Activated CD8-positive, alpha-beta memory T cell treated with anti-CD3 and anti-CD28 coated beads, Interleukin-2, amount 50 U/mL, for 4 hours (primary cell): ENCODE data around the gene PGA5.

Source experiments
- DNase-seq: peaks from one replicate; pipeline ENCODE4 v3.0.0-alpha.2; 2020

Gene PGA5

DNA sequence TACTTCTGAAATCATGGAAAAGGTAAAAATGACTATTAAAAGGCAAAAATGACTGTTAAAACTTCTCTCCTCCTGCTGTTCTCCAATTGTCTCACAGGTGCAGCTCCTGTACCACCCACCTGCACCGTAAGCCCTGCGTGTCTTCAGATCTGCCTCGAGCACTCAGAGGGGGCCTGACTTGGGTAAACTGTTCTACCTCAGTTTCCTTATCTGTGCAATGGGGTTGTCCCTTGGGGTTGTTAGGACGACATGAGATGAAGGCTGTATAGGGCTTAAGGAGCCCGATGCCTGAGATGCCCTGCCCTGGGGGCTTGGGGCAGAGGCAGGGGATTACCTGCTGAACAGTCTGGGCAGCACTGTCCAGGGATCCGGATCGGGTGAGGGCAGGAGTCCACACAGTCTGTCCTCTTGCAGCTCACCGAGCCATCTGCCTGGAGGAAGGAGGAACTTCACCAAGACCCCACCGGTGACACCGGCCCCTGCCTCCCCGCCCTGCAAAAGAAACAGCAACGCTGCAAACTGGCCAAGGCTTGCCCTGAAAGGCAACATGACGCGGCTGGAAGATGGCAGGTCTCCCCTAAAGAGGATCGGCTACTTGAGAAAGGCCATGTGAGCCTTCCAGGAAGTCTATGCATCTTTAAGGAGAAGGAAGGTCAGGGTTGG lies 27.7 kb downstream of the PGA5 start:
- no peak for DNase-seq

DNA sequence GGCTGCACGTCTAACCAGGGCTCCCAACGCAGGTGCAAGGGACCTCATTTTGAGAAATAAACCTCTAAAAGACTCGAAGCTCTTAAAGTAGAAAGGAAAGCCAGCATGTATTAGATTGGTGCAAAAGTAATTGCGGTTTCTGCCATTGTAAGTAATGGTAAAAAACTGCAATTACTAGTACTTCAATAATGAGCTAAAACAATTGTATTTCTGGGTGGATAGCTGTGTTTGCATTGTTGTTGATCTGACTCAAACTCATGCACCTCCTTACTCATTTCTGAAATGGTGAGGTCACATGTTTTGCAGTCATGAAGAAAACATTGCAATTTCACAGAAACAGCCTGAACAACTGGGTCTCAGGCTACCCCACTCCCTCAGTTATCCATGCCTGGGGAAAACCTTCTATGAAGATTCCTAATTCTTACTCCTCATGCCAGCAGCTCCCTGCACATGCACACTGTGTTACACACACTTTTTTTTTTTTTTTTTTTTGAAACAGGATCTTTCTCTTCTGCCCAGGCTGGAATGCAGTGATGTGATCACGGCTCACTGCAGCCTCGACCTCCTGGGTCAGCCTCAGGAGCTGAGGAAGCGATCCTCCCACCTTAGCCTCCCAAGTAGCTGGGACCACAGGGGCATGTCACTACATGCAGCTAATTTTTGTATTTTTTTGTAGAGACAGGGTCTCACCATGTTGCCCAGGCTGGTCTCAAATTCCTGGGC lies 29.5 kb downstream of the PGA5 start:
- no peak for DNase-seq

DNA sequence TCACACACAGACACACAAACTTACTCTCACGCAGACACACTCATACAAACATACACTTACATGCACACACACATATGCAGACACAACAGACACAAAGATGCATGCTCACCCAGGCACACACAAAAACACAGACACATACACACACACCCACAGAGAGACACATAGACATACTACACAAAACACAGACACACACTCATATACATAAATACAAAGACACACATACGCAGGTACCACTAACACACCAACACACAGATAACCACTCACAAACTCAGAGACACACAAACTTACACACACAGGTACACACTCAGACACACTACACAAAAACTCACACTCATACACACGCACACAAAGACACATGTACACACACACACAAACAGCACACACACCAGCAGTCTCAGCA lies 31.8 kb downstream of the PGA5 start:
- no peak for DNase-seq

DNA sequence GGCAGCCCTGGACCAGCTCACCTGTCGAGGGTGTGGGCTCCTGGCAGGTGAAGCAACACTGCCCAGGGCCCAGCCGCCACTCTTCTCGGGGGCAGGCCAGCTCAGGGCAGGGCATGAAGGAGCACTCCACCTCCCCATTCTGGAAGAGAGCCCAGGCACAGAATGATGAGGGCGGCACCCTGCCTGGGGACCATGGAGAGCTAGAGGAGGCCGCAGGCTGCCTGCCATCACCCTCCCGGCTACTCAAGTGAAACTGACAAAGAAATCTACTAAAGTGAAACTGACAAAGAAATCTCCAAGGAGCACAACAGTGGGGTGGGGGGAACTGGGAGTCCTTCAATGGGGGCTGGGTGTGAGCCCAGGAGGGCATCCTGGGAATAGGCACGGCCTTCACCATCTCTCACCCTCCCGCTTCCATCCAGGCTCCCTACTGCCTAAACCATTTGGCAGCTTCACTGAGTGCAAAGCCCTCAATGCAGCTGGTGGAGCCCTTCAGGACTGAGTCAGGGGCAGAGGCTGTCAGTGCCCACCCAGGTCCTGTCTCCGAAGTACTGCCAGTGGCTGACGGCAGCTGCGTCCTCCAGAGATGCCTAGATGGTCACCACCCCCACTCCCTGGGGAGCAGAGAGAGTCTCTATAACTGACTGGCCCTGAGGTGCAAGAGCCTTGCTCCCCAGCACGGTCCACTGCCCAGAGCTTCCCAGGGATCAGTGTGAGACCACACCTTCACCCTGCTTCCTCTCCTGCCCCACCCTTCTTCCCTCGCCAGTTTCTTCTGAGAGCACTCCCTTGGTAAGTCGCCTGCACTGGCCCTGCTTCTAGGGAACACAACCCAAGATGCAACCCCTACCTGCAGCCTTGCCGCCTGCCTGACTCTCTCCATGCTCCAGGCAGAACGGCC lies 32.5 kb downstream of the PGA5 start:
- no peak for DNase-seq

DNA sequence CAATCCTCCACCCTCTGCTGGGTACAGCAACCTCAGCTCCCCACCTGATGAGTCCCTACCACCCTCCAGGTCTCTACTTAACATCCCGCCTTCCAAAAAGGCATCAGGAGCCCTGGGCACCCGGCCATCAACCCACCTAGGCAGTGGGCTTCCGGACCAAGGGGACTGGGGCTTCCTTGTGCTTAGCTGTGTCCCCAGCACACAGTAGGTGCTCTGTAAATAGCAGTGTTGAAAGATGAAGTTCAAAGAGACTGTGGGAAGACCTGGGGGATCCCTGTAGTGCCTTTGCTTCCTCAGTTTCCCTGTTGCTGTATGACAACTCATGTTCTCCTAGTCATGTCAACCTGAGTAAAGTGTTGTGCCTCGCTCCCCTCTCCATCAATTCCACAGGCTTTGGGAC lies 33.1 kb downstream of the PGA5 start:
- no peak for DNase-seq

DNA sequence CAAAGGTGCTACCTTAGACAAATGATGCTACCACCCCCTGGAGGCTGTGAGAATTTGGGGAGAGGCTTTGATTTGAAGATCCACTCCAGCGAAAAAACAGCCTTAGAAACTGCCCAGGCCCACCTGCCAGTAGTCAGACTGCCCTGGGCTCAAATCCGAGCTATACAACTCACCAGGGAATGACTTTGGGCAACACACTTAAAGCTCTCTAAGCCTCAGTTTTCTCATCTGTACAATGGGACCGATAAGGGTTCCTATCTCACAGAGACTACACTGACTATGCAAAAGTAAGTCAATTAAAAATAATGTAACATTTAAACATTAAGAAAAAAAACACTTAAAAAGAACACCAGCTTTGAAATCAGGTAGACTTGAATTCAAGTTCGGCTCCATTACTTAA lies 34.2 kb downstream of the PGA5 start:
- DNase-seq: no peak

DNA sequence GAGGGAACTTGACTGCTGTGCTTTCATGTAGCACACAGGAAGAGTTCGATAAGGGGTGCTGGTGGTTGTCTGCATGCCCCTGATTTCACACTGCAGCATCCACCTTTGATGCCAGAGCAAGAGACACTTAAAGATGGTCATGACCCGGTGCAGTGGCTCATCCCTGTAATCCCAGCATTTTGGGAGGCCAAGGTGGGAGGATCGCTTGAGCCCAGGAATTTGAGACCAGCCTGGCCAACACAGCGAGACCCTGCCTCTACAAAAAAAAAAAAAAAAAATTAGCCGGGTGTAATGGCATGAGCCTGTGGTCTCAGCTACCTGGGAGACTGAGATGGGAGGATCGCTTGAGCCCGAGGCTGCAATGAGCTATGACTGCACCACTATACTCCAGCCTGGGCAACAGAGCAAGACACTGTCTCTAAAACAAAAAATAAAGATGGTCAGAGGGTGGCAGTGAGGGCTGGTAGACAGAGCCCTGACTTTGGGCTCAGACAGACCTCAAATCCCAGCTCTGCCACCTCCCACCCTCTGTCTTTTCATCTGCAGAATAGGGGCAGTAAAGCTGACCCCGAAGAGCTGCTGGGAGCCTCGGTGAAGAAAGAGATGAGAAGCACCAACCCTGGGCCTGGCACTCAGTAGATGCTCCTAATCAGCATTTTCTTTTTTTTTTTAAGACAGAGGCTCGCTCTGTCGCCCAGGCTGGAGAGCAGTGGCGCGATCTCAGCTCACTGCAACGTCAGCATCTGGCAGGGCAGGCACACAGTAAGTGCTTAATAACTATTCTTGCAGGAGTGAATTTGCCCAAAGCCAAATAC lies 36.4 kb downstream of the PGA5 start:
- no peak for DNase-seq

DNA sequence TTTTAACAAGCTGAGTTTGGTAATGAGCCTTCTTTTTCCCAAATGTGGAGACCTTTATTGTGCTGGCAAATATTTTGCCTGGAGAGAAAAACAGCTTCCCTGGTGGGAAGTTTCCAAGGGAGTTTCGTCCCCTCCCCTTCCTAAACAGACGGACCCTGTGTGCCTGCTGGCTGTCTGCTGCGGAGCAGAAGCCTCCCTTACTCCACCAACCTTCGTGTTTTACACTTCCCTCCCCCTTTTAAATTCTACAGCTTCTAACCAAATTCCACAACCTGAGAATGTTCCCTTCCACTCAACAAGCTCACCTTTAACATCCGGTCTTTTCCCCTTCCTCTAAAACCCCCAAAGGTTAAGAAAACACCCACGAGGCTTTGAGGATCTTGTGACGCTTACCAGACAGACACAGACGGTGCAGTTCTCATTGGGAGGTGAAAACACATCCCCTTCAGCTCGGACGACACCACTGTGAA lies 37.1 kb downstream of the PGA5 start:
- no peak for DNase-seq

DNA sequence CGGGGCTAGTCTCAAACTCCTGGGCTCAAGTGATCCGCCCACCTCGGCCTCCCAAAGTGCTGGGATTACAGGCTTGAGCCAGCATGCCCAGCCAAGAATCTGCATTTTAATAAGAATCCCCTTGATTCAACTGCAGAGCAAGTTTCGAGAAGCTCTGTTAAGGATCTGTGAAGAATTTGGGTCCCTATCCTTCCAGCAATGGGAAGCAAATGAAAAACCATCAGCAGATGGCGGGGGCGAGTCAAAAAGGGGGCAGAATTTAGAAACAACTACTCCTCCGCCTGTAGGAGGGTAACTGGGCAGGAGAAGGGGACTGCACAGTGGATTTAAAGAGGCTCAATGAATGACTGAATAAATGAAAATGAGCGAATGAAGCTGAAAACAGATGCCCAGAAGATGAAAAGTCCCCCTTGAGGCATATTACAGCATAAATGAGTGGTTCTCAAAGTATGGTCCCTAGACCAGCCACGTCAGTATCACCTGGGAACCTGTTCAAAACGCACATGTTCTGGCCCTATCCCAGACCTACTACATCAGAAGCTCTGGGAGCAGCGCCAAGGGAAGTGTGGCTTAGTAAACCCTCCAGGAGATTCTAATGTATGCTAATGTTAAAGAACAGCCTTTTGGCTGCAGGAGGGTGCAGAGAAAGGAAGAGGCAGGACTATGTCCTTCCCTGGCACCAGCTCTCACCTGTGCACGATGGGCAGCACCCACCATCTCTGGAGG lies 39.1 kb downstream of the PGA5 start:
- no peak for DNase-seq

DNA sequence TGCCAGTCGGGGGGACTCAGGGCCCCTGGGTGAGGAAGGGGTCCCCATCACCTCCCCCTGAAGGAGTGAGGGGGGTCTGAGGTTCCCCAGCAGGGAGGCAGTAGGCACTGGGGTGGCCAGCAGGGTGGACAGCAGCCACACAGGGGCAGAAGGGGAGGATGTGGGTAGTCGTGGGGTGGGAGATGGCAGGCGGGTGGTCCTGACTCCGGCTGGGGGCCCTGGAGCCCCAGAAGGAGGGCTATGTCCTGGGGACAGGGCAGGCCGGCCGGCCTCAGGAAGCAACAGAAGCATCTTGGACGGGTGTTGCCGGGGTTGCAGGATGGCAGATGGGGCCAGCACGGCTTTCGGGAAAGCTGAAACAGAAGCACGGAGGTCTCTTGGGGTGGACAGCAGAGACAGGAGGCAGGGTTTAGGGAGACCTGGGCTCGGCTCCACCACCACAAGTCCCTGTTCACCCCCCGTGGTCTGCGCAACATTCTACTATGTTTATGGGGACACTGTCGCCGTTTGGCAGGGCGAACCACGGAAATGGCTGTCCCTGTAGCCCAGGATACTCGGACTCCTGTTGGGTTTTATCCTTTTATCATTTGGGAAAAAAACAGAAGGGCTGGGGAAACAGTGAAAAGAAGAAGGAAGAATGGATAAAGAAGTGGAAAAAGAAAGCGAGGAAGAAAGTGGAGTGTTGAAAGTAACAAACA lies 40.1 kb downstream of the PGA5 start:
- no peak for DNase-seq

DNA sequence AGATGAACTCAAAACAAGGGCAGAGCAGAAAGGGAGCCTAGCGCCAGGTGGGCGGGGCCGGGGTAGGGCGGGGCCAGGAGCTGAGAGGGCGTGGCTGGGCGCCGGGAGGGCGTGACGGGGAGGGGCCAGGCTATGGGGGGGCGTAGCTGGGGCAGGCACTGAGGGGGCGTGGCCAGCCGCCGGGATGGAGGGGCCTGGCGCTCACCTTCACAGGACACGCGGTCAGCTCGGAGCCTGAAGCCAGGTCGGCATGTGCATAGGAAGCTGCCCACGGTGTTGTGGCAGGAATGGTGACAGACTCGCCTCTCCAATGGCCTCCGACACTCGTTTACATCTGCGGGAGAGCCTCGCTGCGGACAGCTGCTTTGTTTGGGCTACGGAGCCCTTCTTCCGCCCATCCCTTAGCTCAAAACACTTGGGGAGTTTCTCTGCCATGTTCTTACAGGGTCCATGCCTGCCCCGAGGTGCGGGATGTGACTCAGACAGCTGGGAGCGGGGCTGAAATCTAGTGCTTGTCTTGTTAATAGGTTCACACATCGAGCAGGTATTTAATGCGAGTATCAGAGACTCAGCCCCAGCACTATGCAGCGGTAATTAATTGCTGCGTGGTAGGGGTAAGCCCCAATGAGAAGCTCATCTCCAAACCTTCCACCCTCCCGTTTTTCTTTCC lies 40.7 kb downstream of the PGA5 start:
- DNase-seq: no peak

DNA sequence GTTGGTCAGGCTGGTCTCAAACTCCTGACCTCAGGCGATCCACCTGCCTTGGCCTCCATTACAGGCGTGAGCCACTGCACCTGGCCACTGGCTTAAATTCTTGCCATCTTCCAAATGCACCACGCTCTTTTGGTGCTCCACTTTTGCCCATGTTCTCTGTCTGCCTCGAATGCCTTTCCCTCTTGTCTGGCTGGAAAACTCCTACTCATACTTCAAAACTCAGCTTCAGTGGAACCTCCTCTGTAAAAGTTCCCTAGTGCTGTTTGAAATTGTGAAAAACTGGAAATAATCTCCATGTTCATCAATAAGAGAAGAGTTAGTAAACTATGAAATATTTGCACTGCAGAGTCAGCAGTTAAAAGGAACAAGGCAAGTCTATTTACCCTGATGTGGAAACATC lies 42.6 kb downstream of the PGA5 start:
- DNase-seq: no peak

DNA sequence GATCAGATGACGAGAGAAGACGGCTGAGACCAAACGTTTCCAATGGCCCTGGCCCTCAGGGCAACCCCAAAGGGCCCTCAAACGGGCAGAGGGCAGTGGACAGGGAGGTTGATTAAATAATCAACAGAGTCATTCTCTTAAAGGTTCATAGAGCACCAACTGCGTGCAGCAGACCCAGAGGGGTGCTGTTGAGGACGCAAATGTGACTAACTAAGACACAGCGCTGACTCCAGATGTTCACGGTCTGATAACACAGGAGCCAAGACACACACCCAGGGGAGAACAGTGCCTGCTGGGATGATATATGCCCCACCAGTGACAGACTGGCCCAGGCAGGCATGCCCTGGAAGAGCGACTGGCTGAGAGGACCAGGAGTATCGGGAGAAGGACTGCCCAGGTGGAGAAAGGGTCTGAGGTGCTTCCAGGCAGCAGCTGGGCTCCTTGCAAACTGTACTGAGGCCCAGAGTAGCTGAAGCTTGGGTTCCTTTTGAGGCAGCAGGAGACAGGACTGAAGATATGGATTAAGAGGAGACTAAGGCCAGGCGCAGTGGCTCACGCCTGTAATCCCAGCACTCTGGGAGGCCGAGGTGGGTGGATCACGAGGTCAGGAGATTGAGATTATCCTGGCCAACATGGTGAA lies 46.5 kb downstream of the PGA5 start:
- DNase-seq: no peak

DNA sequence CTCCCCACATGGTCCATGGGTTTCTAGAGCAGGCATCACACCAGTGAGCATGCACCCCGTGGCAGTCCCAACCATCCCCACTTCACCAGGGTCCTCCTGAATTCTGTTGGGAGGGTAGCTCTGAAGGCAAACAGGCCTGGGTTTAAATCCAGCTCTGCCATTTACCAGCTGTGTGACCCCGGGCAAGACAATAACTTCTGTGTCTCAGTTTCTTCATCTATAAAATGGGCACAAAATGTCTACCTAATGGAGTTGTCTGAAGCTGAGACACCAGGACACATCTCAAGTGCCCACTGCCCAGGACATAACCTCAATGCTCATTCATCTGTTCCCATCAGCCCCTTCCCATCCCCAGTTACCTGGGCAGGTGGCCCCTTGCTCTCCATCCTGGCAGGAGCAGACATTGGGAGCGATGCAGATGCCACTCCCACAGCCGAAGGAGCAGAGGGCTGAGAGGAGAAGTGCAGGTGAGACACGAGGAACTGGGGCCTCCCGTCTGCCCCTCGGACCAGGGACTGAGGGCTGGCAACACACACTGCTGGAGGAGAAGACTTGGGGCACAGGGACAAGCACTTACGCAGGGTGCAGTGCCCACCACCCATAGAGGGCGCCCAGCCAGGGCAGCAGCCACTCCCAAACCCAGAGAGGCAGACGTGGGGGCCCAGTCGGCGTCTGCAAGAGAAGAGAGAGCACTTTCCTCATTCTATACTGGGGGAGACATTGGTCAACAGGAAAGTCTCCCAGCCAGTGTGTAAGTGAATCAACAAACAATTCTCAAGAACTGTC lies 50.1 kb downstream of the PGA5 start:
- no peak for DNase-seq

DNA sequence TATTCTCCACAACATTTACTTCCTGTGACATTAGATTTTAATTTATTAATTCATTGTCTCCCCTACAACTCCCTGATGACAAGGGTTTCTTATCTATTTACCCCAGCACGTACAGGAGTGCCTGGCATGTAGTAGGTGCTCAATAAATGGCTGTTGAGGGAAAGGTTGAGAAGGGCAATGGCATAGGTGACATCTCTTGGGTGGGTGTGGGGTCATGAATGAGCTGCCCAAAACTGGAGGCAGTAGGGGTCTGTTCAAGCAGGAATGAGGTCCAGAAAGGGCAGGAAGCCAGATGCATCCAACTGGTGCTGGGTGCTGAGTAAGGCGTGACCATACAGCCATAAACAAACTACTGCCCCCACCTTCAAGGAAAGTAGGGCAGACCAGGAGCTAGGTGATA lies 51.4 kb downstream of the PGA5 start:
- no peak for DNase-seq

DNA sequence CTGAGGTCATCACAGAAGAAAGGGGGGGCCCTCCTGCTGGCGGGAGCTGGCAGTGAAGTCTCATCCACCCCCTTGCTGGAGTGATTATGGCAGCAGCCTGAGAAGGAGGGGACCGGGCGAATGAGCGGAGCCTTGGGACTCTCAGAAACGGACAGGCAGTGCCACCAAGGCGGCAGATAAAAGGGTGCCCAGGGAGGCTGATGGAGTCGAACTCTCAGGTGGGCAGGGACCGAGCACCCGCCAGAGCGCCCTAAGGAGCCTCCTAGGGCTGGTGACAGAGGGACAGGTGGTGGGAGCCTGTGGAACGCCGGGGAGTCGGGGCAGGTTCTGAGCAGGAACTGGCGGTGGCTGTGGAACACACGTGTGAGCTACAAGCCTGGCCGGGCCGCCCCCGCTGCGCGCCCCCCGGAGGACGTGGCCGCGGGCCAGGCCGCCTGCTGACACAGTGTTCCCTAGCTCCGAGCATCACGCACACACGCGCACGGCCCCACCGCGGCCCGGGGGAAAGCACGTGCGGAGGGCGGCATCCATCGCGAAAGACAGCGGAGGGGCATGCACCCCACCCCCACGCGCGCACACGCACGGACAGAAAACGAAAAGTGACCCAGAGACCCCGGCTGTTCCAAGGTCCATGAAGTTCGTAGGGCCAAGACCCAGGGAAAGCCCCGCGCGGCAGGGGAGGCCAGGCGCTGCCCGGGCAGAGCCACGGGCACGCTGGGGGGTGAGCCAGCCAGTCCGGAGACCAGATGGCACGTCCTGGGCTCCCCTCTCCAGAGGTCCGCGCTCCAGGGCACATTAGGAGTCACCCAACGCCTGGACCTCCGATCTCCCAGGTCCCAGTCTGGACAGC lies 53.1 kb downstream of the PGA5 start:
- DNase-seq: peak; percentile 62

DNA sequence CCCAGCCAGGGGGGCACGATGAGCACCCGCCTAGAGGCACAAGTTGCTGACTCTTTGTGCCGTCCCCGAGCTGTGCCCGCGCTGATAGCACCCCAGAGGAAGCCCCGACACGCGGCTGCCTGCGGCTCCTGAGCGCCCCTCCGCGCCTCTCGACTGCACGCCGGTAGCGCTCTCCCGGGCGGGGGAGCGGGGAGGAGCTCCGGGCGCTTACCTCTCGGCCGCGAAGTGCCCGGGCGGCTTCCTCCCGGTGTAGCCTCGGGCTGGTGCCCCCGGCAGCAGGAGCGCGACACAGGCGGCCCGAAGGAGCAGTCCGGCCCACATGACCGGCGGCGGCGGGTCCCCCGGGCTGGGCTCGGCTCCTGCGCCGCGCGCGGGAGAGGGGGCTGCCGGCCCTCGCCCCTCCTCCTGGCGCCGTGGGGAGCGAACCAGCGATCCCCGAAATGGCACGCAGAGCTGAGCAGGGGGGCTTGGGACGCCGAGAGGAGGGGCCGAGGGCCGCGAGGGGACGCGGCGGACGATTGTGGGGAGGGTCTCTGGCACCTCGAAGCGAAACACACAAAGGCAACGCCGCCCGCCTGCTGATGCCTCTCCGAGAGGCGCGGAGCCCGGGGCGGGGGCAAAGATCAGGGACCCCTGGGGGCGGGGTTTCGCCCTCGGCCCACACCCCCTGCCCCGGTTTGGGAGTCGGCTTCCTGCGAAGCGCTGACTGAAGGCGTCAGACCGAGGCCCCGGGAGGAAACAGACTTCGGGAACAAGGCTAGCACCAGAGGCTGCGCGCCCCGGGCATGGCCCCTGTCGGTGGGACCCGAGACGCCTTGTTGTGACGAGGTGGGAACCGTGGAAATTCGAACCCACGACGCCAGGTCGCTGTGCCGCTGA lies 54.0 kb downstream of the PGA5 start, which contains the start of gene VWCE:
VWCE (minus strand) TSS at position 600 of the 879 bp plus-strand sequence; CDS start at position 321, 279 bp downstream.
- DNase-seq: peak; percentile 69
